Sigmoid colon (tissue), 4 donors: Measurements from ENCODE around the gene ARRB2.

Source experiments
- EP300 ChIP-seq, 4 donors: sonication (generic); formaldehyde crosslinking; IDR thresholded peaks; one replicate each; pipeline ENCODE4 v1.6.1; 2017; ENCODE audit warnings: antibody characterized with exemption in 4 of 4
- POLR2A ChIP-seq, 2 donors: fragments of 450-650 bp; IDR thresholded peaks; one replicate each; pipeline ENCODE4 v1.6.1; 2016; ENCODE audit warnings: antibody characterized with exemption in 2 of 2, mild to moderate bottlenecking in 2 of 2, moderate library complexity in 2 of 2
- POLR2AphosphoS5 ChIP-seq, 4 donors: sonication (generic); formaldehyde crosslinking; IDR thresholded peaks; one replicate each; pipeline ENCODE4 v1.6.1; 2017; ENCODE audit warnings: antibody characterized with exemption in 4 of 4
- TF ChIP-seq, protein P1 (sequence below), 4 experiments: fragments of 450-650 bp in 3 of 4; fragments of 200-600 bp in 1 of 4; IDR thresholded peaks; one replicate each; pipeline ENCODE4 v1.5.1; 2016 to 2019; ENCODE audit warnings: antibody characterized with exemption in 4 of 4, mild to moderate bottlenecking in 3 of 4, moderate library complexity in 2 of 4

DNA sequence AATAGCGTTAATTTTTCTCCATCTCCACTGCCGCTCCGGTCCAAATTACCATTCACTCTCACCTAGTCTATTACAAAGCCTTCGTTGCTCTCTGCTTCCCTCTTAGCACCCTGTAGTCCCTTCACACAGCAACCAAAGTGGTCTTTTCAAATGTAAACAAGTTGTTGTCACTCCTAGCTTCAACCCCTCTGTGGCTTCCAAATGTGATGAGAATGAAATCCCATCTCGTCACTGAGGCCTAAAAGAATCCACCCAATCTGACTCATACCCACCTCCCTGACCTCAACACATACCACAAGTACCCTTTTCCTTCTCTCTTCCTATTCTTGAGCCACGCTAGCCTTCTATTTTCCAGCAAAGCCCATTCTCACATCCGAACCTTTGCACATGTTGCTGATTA, 4.3 kb upstream of the ARRB2 start:
- TF ChIP-seq, protein P1, sequence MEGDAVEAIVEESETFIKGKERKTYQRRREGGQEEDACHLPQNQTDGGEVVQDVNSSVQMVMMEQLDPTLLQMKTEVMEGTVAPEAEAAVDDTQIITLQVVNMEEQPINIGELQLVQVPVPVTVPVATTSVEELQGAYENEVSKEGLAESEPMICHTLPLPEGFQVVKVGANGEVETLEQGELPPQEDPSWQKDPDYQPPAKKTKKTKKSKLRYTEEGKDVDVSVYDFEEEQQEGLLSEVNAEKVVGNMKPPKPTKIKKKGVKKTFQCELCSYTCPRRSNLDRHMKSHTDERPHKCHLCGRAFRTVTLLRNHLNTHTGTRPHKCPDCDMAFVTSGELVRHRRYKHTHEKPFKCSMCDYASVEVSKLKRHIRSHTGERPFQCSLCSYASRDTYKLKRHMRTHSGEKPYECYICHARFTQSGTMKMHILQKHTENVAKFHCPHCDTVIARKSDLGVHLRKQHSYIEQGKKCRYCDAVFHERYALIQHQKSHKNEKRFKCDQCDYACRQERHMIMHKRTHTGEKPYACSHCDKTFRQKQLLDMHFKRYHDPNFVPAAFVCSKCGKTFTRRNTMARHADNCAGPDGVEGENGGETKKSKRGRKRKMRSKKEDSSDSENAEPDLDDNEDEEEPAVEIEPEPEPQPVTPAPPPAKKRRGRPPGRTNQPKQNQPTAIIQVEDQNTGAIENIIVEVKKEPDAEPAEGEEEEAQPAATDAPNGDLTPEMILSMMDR (IDR thresholded peaks at IDR 0.05): no peak
- TF ChIP-seq POLR2AphosphoS5 (IDR thresholded peaks at IDR 0.05) (no peak), POLR2A (IDR thresholded peaks at IDR 0.05) (no peak), EP300 (IDR thresholded peaks at IDR 0.05) (no peak)
